Adrenal gland (tissue), 5 donors: ENCODE measurements around the gene TOP2A.

Experiments used
- POLR2A ChIP-seq, 2 donors: fragments of 450-650 bp; IDR thresholded peaks; one replicate each; pipeline ENCODE4 v1.6.1; 2017; ENCODE audit warnings: antibody characterized with exemption in 2 of 2, mild to moderate bottlenecking in 2 of 2, moderate library complexity in 1 of 2
- TF ChIP-seq, protein P1 (sequence below), 6 experiments: fragments of 450-650 bp in 4 of 6; fragments of 200-600 bp in 2 of 6; sonication (generic) in 1 of 6; IDR thresholded peaks; 1 replicate in 5 of 6; 2 replicates in 1 of 6; pipeline versions ENCODE4 v1.5.1 to v1.8.0; 2016 to 2021; ENCODE audit warnings: antibody characterized with exemption in 6 of 6, mild to moderate bottlenecking in 2 of 6, moderate library complexity in 1 of 6
- donor health status: DM: no; HTN: no; CAD: no.

DNA sequence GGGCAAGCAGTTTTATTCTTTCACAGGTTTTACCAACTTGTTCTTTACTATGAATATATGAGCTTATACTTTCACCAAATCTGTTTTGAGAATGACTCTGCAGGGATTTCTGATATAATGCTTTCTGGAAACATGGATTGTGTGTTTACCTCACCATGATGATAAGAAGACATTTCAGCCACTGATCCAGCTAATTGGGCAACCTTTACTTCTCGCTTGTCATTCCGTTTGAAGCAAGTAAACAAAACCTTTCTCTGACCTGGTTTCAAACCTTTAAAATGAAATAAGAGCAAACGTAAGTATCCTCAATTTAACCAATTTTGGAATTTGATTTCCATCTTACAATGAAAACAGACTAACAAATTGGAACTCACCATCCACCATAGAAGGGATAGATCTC, 13.7 kb downstream of the TOP2A start:
- TF ChIP-seq, protein P1, sequence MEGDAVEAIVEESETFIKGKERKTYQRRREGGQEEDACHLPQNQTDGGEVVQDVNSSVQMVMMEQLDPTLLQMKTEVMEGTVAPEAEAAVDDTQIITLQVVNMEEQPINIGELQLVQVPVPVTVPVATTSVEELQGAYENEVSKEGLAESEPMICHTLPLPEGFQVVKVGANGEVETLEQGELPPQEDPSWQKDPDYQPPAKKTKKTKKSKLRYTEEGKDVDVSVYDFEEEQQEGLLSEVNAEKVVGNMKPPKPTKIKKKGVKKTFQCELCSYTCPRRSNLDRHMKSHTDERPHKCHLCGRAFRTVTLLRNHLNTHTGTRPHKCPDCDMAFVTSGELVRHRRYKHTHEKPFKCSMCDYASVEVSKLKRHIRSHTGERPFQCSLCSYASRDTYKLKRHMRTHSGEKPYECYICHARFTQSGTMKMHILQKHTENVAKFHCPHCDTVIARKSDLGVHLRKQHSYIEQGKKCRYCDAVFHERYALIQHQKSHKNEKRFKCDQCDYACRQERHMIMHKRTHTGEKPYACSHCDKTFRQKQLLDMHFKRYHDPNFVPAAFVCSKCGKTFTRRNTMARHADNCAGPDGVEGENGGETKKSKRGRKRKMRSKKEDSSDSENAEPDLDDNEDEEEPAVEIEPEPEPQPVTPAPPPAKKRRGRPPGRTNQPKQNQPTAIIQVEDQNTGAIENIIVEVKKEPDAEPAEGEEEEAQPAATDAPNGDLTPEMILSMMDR (IDR thresholded peaks at IDR 0.05): no peak
- no peak for TF ChIP-seq POLR2A (IDR thresholded peaks at IDR 0.05)
